ENCODE data around the gene PPM1K. TPM values are rescaled to one million over a fixed set of nuclear protein-coding genes. Genes with fewer than 3 reads are reported as not detected.

Gene PPM1K
- total and polyA plus RNA-seq, 9 of the 15 experiments (the other 6 are each of a cell fraction or from before 2014, with no cell fraction given), result 8.2 to 18.0 (median 10.5) TPM

DNA sequence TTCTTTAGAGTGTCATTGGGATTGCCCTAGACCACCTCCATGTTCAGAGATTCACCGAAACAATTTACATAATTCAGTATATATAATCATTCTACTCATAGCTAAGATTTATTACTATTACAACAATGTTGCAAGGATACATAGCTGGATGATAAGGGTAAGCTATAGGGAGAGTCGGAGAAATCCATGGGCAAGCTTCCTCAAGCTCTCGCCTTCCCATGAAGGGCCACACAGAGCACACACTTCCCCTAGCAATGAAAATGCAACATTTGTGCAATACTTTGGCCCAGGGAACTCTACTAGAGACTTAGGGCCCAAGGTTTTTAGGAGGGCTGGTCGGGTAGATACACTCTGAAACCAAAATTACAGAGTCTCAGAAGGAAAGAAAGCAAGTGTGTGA lies 76.2 kb downstream of the PPM1K start:
- Histone ChIP-seq H3K4me1 (replicated peaks in 1 of 2; ENCODE audit: control insufficient read depth in 2 of 2, insufficient read depth in 2 of 2, low read length in 2 of 2) (no peaks in the 10 kb centered on the region), H3K4me3 (no peak overlapping the region), H3K9me3 (replicated peaks; ENCODE audit: control insufficient read depth, insufficient read depth, low read depth, low read length) (no peaks in the 10 kb centered on the region), H3K79me2 (ENCODE audit: control insufficient read depth, insufficient read depth, low read length) (no peaks in the 10 kb centered on the region), H3K9me1 (ENCODE audit: control insufficient read depth, insufficient read depth, low read length) (no peaks in the 10 kb centered on the region), H3K4me2 (ENCODE audit: insufficient read depth, low read length) (no peak overlapping the region), H2AFZ (ENCODE audit: low read depth, low read length) (no peak overlapping the region), H3K27ac (ENCODE audit: extremely low read depth, low read depth, low read length) (no peak overlapping the region), H3K36me3 (ENCODE audit: control insufficient read depth, insufficient read depth, low read length) (no peaks in the 10 kb centered on the region), H3K9ac (ENCODE audit: insufficient read depth in 1 of 2, low read depth in 2 of 2, low read length in 2 of 2) (no peak overlapping the region), H3K27me3 (ENCODE audit: control insufficient read depth in 2 of 2, insufficient read depth in 2 of 2, low read length in 2 of 2) (peaks cover 4 to 8% of the 10 kb centered on the region in 2 experiments; a peak in 3 of 5 replicates), H4K20me1 (replicated peaks; ENCODE audit: control insufficient read depth, insufficient read depth, low read length) (no peaks in the 10 kb centered on the region)
- DNase-seq (ENCODE audit: extremely low read depth in 1 of 4, low spot score in 3 of 4), result no peak
- ATAC-seq, result no peak
- in situ Hi-C loops (cut with MboI), result no loop called here
- no peak for FAIRE-seq
- intact Hi-C loops (cut with micrococcal nuclease), result no loop called here
- TF ChIP-seq, protein P1, sequence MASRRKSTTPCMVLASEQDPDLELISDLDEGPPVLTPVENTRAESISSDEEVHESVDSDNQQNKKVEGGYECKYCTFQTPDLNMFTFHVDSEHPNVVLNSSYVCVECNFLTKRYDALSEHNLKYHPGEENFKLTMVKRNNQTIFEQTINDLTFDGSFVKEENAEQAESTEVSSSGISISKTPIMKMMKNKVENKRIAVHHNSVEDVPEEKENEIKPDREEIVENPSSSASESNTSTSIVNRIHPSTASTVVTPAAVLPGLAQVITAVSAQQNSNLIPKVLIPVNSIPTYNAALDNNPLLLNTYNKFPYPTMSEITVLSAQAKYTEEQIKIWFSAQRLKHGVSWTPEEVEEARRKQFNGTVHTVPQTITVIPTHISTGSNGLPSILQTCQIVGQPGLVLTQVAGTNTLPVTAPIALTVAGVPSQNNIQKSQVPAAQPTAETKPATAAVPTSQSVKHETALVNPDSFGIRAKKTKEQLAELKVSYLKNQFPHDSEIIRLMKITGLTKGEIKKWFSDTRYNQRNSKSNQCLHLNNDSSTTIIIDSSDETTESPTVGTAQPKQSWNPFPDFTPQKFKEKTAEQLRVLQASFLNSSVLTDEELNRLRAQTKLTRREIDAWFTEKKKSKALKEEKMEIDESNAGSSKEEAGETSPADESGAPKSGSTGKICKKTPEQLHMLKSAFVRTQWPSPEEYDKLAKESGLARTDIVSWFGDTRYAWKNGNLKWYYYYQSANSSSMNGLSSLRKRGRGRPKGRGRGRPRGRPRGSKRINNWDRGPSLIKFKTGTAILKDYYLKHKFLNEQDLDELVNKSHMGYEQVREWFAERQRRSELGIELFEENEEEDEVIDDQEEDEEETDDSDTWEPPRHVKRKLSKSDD (conservative IDR thresholded peaks at IDR 0.05; ENCODE audit: low read length), result no peak
- no peak for TF ChIP-seq LCOR (CRISPR knock-in tag; IDR thresholded peaks at IDR 0.05)
- no peak for TF ChIP-seq CSDE1 (IDR thresholded peaks at IDR 0.05)
- TF ChIP-seq ATF7 (IDR thresholded peaks at IDR 0.05), result no peak
- TF ChIP-seq, protein P2, sequence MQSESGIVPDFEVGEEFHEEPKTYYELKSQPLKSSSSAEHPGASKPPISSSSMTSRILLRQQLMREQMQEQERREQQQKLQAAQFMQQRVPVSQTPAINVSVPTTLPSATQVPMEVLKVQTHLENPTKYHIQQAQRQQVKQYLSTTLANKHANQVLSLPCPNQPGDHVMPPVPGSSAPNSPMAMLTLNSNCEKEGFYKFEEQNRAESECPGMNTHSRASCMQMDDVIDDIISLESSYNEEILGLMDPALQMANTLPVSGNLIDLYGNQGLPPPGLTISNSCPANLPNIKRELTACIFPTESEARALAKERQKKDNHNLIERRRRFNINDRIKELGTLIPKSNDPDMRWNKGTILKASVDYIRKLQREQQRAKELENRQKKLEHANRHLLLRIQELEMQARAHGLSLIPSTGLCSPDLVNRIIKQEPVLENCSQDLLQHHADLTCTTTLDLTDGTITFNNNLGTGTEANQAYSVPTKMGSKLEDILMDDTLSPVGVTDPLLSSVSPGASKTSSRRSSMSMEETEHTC (IDR thresholded peaks at IDR 0.05), result no peak
- no peak for TF ChIP-seq FIP1L1 (IDR thresholded peaks at IDR 0.05; ENCODE audit: low read depth, low read length, poor library complexity, severe bottlenecking)
- no peak for TF ChIP-seq PRMT5 (CRISPR knock-in tag; IDR thresholded peaks at IDR 0.05)
- TF ChIP-seq, protein P3, sequence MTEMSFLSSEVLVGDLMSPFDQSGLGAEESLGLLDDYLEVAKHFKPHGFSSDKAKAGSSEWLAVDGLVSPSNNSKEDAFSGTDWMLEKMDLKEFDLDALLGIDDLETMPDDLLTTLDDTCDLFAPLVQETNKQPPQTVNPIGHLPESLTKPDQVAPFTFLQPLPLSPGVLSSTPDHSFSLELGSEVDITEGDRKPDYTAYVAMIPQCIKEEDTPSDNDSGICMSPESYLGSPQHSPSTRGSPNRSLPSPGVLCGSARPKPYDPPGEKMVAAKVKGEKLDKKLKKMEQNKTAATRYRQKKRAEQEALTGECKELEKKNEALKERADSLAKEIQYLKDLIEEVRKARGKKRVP (CRISPR knock-in tag; IDR thresholded peaks at IDR 0.05), result no peak
- no peak for TF ChIP-seq KLF6 (CRISPR knock-in tag; IDR thresholded peaks at IDR 0.05; ENCODE audit: borderline replicate concordance)
- no peak for TF ChIP-seq SAFB2 (IDR thresholded peaks at IDR 0.05; ENCODE audit: borderline replicate concordance, low read depth, low read length, severe bottlenecking)
- no peak for TF ChIP-seq ZNF165 (CRISPR knock-in tag; IDR thresholded peaks at IDR 0.05; ENCODE audit: borderline replicate concordance)
- BruUV-seq (replicated peaks), result no TSS peak
- CTCF ChIA-PET (ENCODE audit: low intra/inter-chr PET ratio), result interaction anchor here (0.6 kb wide), 1 partner anchor 11 kb away, joined by 4 read pairs; no protein-coding TSS in a partner anchor
- WGBS (ENCODE audit: insufficient coverage, low coverage, missing lambda C conversion rate), result 4% methylated on average over 4 of the region's 4 CpGs
- POLR2A ChIA-PET, result no interaction called here
